ENCODE results near the gene PCDH9.
A peak's percentile ranks its signal among the peaks of the same experiment; 100 is the strongest.

The PCDH9 gene

GRCh38 chr13:67238861-67239260, 8.7 kb upstream of the PCDH9 start:
- Histone ChIP-seq H2BK15ac (ENCODE audit: low read length) (no peak overlapping the region), H2AFZ (ENCODE audit: low read length) (no peak overlapping the region), H2BK12ac (ENCODE audit: low read length) (no peak overlapping the region), H4K91ac (ENCODE audit: low read depth, low read length, poor library complexity) (no peak overlapping the region), H3K27me3 (ENCODE audit: control insufficient read depth in 3 of 3, insufficient read depth in 3 of 3, low read depth in 1 of 3, low read length in 3 of 3) (no peaks in the 10 kb centered on the region), H3K23ac (ENCODE audit: low read depth, low read length, poor library complexity) (no peak overlapping the region), H3K18ac (ENCODE audit: low read length) (no peak overlapping the region), H4K8ac (ENCODE audit: low read depth, low read length) (no peak overlapping the region), H3K4me1 (ENCODE audit: control insufficient read depth in 2 of 2, insufficient read depth in 1 of 2, low read depth in 1 of 2, low read length in 2 of 2) (no peaks in the 10 kb centered on the region), H3K9ac (ENCODE audit: low read depth, low read length, poor library complexity) (no peak overlapping the region), H2BK120ac (ENCODE audit: low read depth, low read length) (no peak overlapping the region), H3K4ac (ENCODE audit: low read length) (no peak overlapping the region), H3K4me3 (ENCODE audit: low read length in 2 of 2) (no peak overlapping the region), H2AK5ac (ENCODE audit: low read depth, low read length) (no peak overlapping the region), H3K9me3 (replicated peaks in 1 of 2; ENCODE audit: control insufficient read depth in 2 of 2, insufficient read depth in 1 of 2, low read depth in 1 of 2, low read length in 2 of 2) (no peaks in the 10 kb centered on the region), H2BK5ac (ENCODE audit: low read length) (no peak overlapping the region), H3K4me2 (ENCODE audit: insufficient read depth, low read length, poor library complexity, severe bottlenecking) (no peak overlapping the region), H3K79me1 (ENCODE audit: low read depth, low read length) (no peaks in the 10 kb centered on the region), H3K27ac (replicated peaks; ENCODE audit: low read length) (no peak overlapping the region), H3K36me3 (replicated peaks in 1 of 2; ENCODE audit: control insufficient read depth in 2 of 2, insufficient read depth in 2 of 2, low read length in 2 of 2) (no peaks in the 10 kb centered on the region), H3K14ac (ENCODE audit: low read length) (no peak overlapping the region)
- no peak for DNase-seq (ENCODE audit: low spot score)

- H3K23ac ChIP-seq (ENCODE audit: low read depth, low read length, poor library complexity): no peak overlapping the region
- H3K18ac ChIP-seq (ENCODE audit: low read length): no peak overlapping the region
- no peak overlapping the region for H2BK120ac ChIP-seq (ENCODE audit: low read depth, low read length)
- H3K36me3 ChIP-seq (replicated peaks in 1 of 2; ENCODE audit: control insufficient read depth in 2 of 2, insufficient read depth in 2 of 2, low read length in 2 of 2): no peaks in the 10 kb centered on the region
- no peak overlapping the region for H4K91ac ChIP-seq (ENCODE audit: low read depth, low read length, poor library complexity)
- H3K4me1 ChIP-seq (ENCODE audit: control insufficient read depth in 2 of 2, insufficient read depth in 1 of 2, low read depth in 1 of 2, low read length in 2 of 2): no peaks in the 10 kb centered on the region
- H3K4me2 ChIP-seq (ENCODE audit: insufficient read depth, low read length, poor library complexity, severe bottlenecking): no peak overlapping the region
- H3K4ac ChIP-seq (ENCODE audit: low read length): no peak overlapping the region
- H4K8ac ChIP-seq (ENCODE audit: low read depth, low read length): no peak overlapping the region
- H3K4me3 ChIP-seq (ENCODE audit: low read length in 2 of 2): no peak overlapping the region
- no peak overlapping the region for H2BK12ac ChIP-seq (ENCODE audit: low read length)
- no peak overlapping the region for H3K14ac ChIP-seq (ENCODE audit: low read length)
- H2BK5ac ChIP-seq (ENCODE audit: low read length): no peak overlapping the region
- no peak overlapping the region for H2BK15ac ChIP-seq (ENCODE audit: low read length)
- H2AFZ ChIP-seq (ENCODE audit: low read length): no peak overlapping the region
- no peaks in the 10 kb centered on the region for H3K9me3 ChIP-seq (replicated peaks in 1 of 2; ENCODE audit: control insufficient read depth in 2 of 2, insufficient read depth in 1 of 2, low read depth in 1 of 2, low read length in 2 of 2)
- H2AK5ac ChIP-seq (ENCODE audit: low read depth, low read length): no peak overlapping the region
- H3K27ac ChIP-seq (replicated peaks; ENCODE audit: low read length): no peak overlapping the region
- H3K27me3 ChIP-seq (ENCODE audit: control insufficient read depth in 3 of 3, insufficient read depth in 3 of 3, low read depth in 1 of 3, low read length in 3 of 3): no peaks in the 10 kb centered on the region
- H3K79me1 ChIP-seq (ENCODE audit: low read depth, low read length): no peaks in the 10 kb centered on the region
- DNase-seq (ENCODE audit: low spot score): peak; percentile 31
- no peak overlapping the region for H3K9ac ChIP-seq (ENCODE audit: low read depth, low read length, poor library complexity)
Observed at GRCh38 chr13:67238277-67238859, 8.2 kb upstream of the PCDH9 start.

- no peaks in the 10 kb centered on the region for H3K36me3 ChIP-seq (replicated peaks in 1 of 2; ENCODE audit: control insufficient read depth in 2 of 2, insufficient read depth in 2 of 2, low read length in 2 of 2)
- no peak overlapping the region for H3K23ac ChIP-seq (ENCODE audit: low read depth, low read length, poor library complexity)
- no peaks in the 10 kb centered on the region for H3K4me1 ChIP-seq (ENCODE audit: control insufficient read depth in 2 of 2, insufficient read depth in 1 of 2, low read depth in 1 of 2, low read length in 2 of 2)
- H3K4me2 ChIP-seq (ENCODE audit: insufficient read depth, low read length, poor library complexity, severe bottlenecking): no peak overlapping the region
- H3K27ac ChIP-seq (replicated peaks; ENCODE audit: low read length): no peak overlapping the region
- H2AFZ ChIP-seq (ENCODE audit: low read length): no peak overlapping the region
- no peak for DNase-seq (ENCODE audit: low spot score)
- no peaks in the 10 kb centered on the region for H3K79me1 ChIP-seq (ENCODE audit: low read depth, low read length)
- no peaks in the 10 kb centered on the region for H3K27me3 ChIP-seq (ENCODE audit: control insufficient read depth in 3 of 3, insufficient read depth in 3 of 3, low read depth in 1 of 3, low read length in 3 of 3)
- no peak overlapping the region for H2BK120ac ChIP-seq (ENCODE audit: low read depth, low read length)
- no peak overlapping the region for H3K4me3 ChIP-seq (ENCODE audit: low read length in 2 of 2)
- no CpG with 5 or more reads among the region's 2 CpGs for WGBS, 2 donors (ENCODE audit: extremely low coverage in 2 of 2, insufficient read length in 2 of 2, insufficient replicate concordance in 1 of 2)
- no peak overlapping the region for H2BK5ac ChIP-seq (ENCODE audit: low read length)
- no peak overlapping the region for H3K18ac ChIP-seq (ENCODE audit: low read length)
- no peak overlapping the region for H3K14ac ChIP-seq (ENCODE audit: low read length)
- H2BK15ac ChIP-seq (ENCODE audit: low read length): no peak overlapping the region
- H4K8ac ChIP-seq (ENCODE audit: low read depth, low read length): no peak overlapping the region
- no peak overlapping the region for H3K4ac ChIP-seq (ENCODE audit: low read length)
- H2AK5ac ChIP-seq (ENCODE audit: low read depth, low read length): no peak overlapping the region
- no peak overlapping the region for H2BK12ac ChIP-seq (ENCODE audit: low read length)
- no peaks in the 10 kb centered on the region for H3K9me3 ChIP-seq (replicated peaks in 1 of 2; ENCODE audit: control insufficient read depth in 2 of 2, insufficient read depth in 1 of 2, low read depth in 1 of 2, low read length in 2 of 2)
- H3K9ac ChIP-seq (ENCODE audit: low read depth, low read length, poor library complexity): no peak overlapping the region
- no peak overlapping the region for H4K91ac ChIP-seq (ENCODE audit: low read depth, low read length, poor library complexity)
Observed at GRCh38 chr13:67235265-67235664, 5.1 kb upstream of the PCDH9 start.

GRCh38 chr13:67232384-67232783, 2.2 kb upstream of the PCDH9 start:
- H3K4ac ChIP-seq (ENCODE audit: low read length): no peak overlapping the region
- no peak overlapping the region for H3K4me2 ChIP-seq (ENCODE audit: insufficient read depth, low read length, poor library complexity, severe bottlenecking)
- no peak overlapping the region for H3K23ac ChIP-seq (ENCODE audit: low read depth, low read length, poor library complexity)
- no peaks in the 10 kb centered on the region for H3K27me3 ChIP-seq (ENCODE audit: control insufficient read depth in 3 of 3, insufficient read depth in 3 of 3, low read depth in 1 of 3, low read length in 3 of 3)
- H2BK15ac ChIP-seq (ENCODE audit: low read length): no peak overlapping the region
- no peak overlapping the region for H3K27ac ChIP-seq (replicated peaks; ENCODE audit: low read length)
- no peak overlapping the region for H3K14ac ChIP-seq (ENCODE audit: low read length)
- H4K8ac ChIP-seq (ENCODE audit: low read depth, low read length): no peak overlapping the region
- H3K18ac ChIP-seq (ENCODE audit: low read length): no peak overlapping the region
- H3K4me3 ChIP-seq (ENCODE audit: low read length in 2 of 2): no peak overlapping the region
- no peak overlapping the region for H4K91ac ChIP-seq (ENCODE audit: low read depth, low read length, poor library complexity)
- H2AFZ ChIP-seq (ENCODE audit: low read length): no peak overlapping the region
- peaks cover 0 to 5% of the 10 kb centered on the region in 2 donors for H3K4me1 ChIP-seq (ENCODE audit: control insufficient read depth in 2 of 2, insufficient read depth in 1 of 2, low read depth in 1 of 2, low read length in 2 of 2)
- H3K9ac ChIP-seq (ENCODE audit: low read depth, low read length, poor library complexity): no peak overlapping the region
- no peak for DNase-seq (ENCODE audit: low spot score)
- no CpG with 5 or more reads among the region's 5 CpGs for WGBS, 2 donors (ENCODE audit: extremely low coverage in 2 of 2, insufficient read length in 2 of 2, insufficient replicate concordance in 1 of 2)
- no peak overlapping the region for H2AK5ac ChIP-seq (ENCODE audit: low read depth, low read length)
- no peaks in the 10 kb centered on the region for H3K79me1 ChIP-seq (ENCODE audit: low read depth, low read length)
- no peaks in the 10 kb centered on the region for H3K9me3 ChIP-seq (replicated peaks in 1 of 2; ENCODE audit: control insufficient read depth in 2 of 2, insufficient read depth in 1 of 2, low read depth in 1 of 2, low read length in 2 of 2)
- peaks cover 0 to 2% of the 10 kb centered on the region in 2 donors for H3K36me3 ChIP-seq (replicated peaks in 1 of 2; ENCODE audit: control insufficient read depth in 2 of 2, insufficient read depth in 2 of 2, low read length in 2 of 2)
- H2BK120ac ChIP-seq (ENCODE audit: low read depth, low read length): no peak overlapping the region
- no peak overlapping the region for H2BK5ac ChIP-seq (ENCODE audit: low read length)
- no peak overlapping the region for H2BK12ac ChIP-seq (ENCODE audit: low read length)

All from neuronal stem cell (in vitro differentiated cells).